Mesendoderm (in vitro differentiated cells): ENCODE results near the gene MSH3.
"Not testable (repeated sequence)": the region's sequence is repeated elsewhere in the genome, so short reads cannot be mapped to it uniquely, and the experiment has no call there.

Experiments used
- DNase-seq: peaks from one replicate; pipeline ENCODE4 v3.0.0; 2013
- H2AK5ac ChIP-seq: 2 replicates; pipeline ENCODE4 v1.6.1; 2013; ENCODE audit warnings: low read length, inconsistent platforms
- H2BK120ac ChIP-seq: 2 replicates; pipeline ENCODE4 v1.6.1; 2013; ENCODE audit warnings: low read depth, mild to moderate bottlenecking, low read length, moderate library complexity, mixed read lengths
- H2BK15ac ChIP-seq: replicated peaks from 2 replicates; pipeline ENCODE4 v1.6.1; 2013; ENCODE audit warnings: low read depth, mild to moderate bottlenecking, moderate library complexity
- H2BK5ac ChIP-seq: 2 replicates; pipeline ENCODE4 v1.6.1; 2013; ENCODE audit warnings: low read length, inconsistent platforms
- H3K18ac ChIP-seq: 2 replicates; pipeline ENCODE4 v1.6.1; 2013; ENCODE audit warnings: mild to moderate bottlenecking, low read length, mixed read lengths
- H3K23ac ChIP-seq: one replicate; pipeline ENCODE4 v1.6.1; 2013; ENCODE audit warnings: low read length
- H3K27ac ChIP-seq: 2 replicates; pipeline ENCODE4 v1.5.1; 2013; ENCODE audit warnings: low read depth, mild to moderate bottlenecking, inconsistent platforms, low read length, moderate library complexity
- H3K27me3 ChIP-seq: 2 replicates; pipeline ENCODE4 v1.6.1; 2013; ENCODE audit warnings: low read length, control low read depth, mild to moderate bottlenecking, inconsistent platforms; ENCODE audit not compliant: insufficient read depth, poor library complexity
- H3K36me3 ChIP-seq: 2 replicates; pipeline ENCODE4 v1.6.1; 2013; ENCODE audit warnings: low read length, inconsistent platforms; ENCODE audit not compliant: control insufficient read depth, insufficient read depth
- H3K4ac ChIP-seq: one replicate; pipeline ENCODE4 v1.6.1; 2013; ENCODE audit warnings: low read depth, mild to moderate bottlenecking, low read length, moderate library complexity
- H3K4me1 ChIP-seq: 2 replicates; pipeline ENCODE4 v1.6.1; 2013; ENCODE audit warnings: low read depth, low read length, inconsistent platforms; ENCODE audit not compliant: control insufficient read depth
- H3K4me2 ChIP-seq: 2 replicates; pipeline ENCODE4 v1.6.1; 2013; ENCODE audit warnings: low read length
- H3K4me3 ChIP-seq: 2 replicates; pipeline ENCODE4 v1.5.1; 2013; ENCODE audit warnings: mild to moderate bottlenecking, low read length
- H3K56ac ChIP-seq: one replicate; pipeline ENCODE4 v1.6.1; 2013; ENCODE audit warnings: low read length
- H3K79me1 ChIP-seq: 2 replicates; pipeline ENCODE4 v1.6.1; 2013; ENCODE audit warnings: low read length, inconsistent platforms
- H3K79me2 ChIP-seq: 2 replicates; pipeline ENCODE4 v1.6.1; 2013; ENCODE audit warnings: mild to moderate bottlenecking, low read length; ENCODE audit not compliant: control insufficient read depth, insufficient read depth
- H3K9ac ChIP-seq: 2 replicates; pipeline ENCODE4 v1.6.1; 2013; ENCODE audit warnings: low read length, inconsistent platforms
- H4K5ac ChIP-seq: one replicate; pipeline ENCODE4 v1.6.1; 2013; ENCODE audit warnings: low read length
- H4K8ac ChIP-seq: one replicate; pipeline ENCODE4 v1.6.1; 2013; ENCODE audit warnings: low read depth, mild to moderate bottlenecking, control low read depth, low read length, moderate library complexity
- WGBS: extraction: QIAGEN DNeasy Blood & Tissue Kit; methylation state at CpG from one replicate; pipeline ENCODE4 v1.1.7; 2013; ENCODE audit warnings: low lambda C conversion rate, missing lambda C conversion rate; ENCODE audit not compliant: insufficient coverage; ENCODE audit errors: extremely low coverage; 5-methylcytosine and 5-hydroxymethylcytosine counted together

MSH3 gene

GRCh38 chr5:80884086-80884813, 229.8 kb downstream of the MSH3 start:
- Histone ChIP-seq H3K18ac (no peak overlapping the region), H3K79me2 (no peaks in the 10 kb centered on the region), H3K36me3 (no peaks in the 10 kb centered on the region), H2BK120ac (no peak overlapping the region), H4K5ac (no peak overlapping the region), H3K23ac (no peak overlapping the region), H2AK5ac (no peak overlapping the region), H4K8ac (no peak overlapping the region), H3K4me2 (no peak overlapping the region), H3K79me1 (no peaks in the 10 kb centered on the region), H3K9ac (no peak overlapping the region), H3K27me3 (no peaks in the 10 kb centered on the region), H3K4ac (no peak overlapping the region), H2BK5ac (no peak overlapping the region), H3K56ac (no peak overlapping the region), H3K4me3 (no peak overlapping the region), H2BK15ac (no peak overlapping the region), H3K27ac (no peak overlapping the region), H3K4me1 (no peaks in the 10 kb centered on the region)
- WGBS = no CpG with 5 or more reads among the region's 3 CpGs
- DNase-seq = no peak

GRCh38 chr5:80884929-80885328, 230.5 kb downstream of the MSH3 start:
- no peak for DNase-seq
- no peak overlapping the region for H3K18ac ChIP-seq
- H3K4me2 ChIP-seq = no peak overlapping the region
- H4K5ac ChIP-seq = no peak overlapping the region
- H3K23ac ChIP-seq = no peak overlapping the region
- no CpG with 5 or more reads among the region's 1 CpG for WGBS
- no peaks in the 10 kb centered on the region for H3K36me3 ChIP-seq
- H2AK5ac ChIP-seq = no peak overlapping the region
- H4K8ac ChIP-seq = no peak overlapping the region
- H3K56ac ChIP-seq = no peak overlapping the region
- H3K9ac ChIP-seq = no peak overlapping the region
- no peaks in the 10 kb centered on the region for H3K4me1 ChIP-seq
- no peak overlapping the region for H3K4me3 ChIP-seq
- H2BK5ac ChIP-seq = no peak overlapping the region
- no peak overlapping the region for H3K4ac ChIP-seq
- no peak overlapping the region for H2BK15ac ChIP-seq
- H3K27ac ChIP-seq = no peak overlapping the region
- no peak overlapping the region for H2BK120ac ChIP-seq
- no peaks in the 10 kb centered on the region for H3K27me3 ChIP-seq
- no peaks in the 10 kb centered on the region for H3K79me1 ChIP-seq
- H3K79me2 ChIP-seq = no peaks in the 10 kb centered on the region

- Histone ChIP-seq H2BK120ac (no peak overlapping the region), H3K27ac (no peak overlapping the region), H3K4me1 (no peaks in the 10 kb centered on the region), H3K79me2 (no peaks in the 10 kb centered on the region), H4K8ac (no peak overlapping the region), H4K5ac (no peak overlapping the region), H3K79me1 (no peaks in the 10 kb centered on the region), H3K56ac (no peak overlapping the region), H3K23ac (no peak overlapping the region), H3K18ac (no peak overlapping the region), H3K9ac (no peak overlapping the region), H3K36me3 (no peaks in the 10 kb centered on the region), H3K4ac (no peak overlapping the region), H2BK15ac (no peak overlapping the region), H2AK5ac (no peak overlapping the region), H3K4me3 (no peak overlapping the region), H3K4me2 (no peak overlapping the region), H3K27me3 (no peaks in the 10 kb centered on the region), H2BK5ac (no peak overlapping the region)
- DNase-seq = peak; percentile 40
Measured at GRCh38 chr5:80885396-80886000, 231.0 kb downstream of the MSH3 start.

- no peak overlapping the region for H3K56ac ChIP-seq
- peak; percentile 64 for DNase-seq
- H3K27ac ChIP-seq = no peak overlapping the region
- no CpG with 5 or more reads among the region's 3 CpGs for WGBS
- H3K79me1 ChIP-seq = no peaks in the 10 kb centered on the region
- no peak overlapping the region for H2BK5ac ChIP-seq
- H3K23ac ChIP-seq = no peak overlapping the region
- H2BK15ac ChIP-seq = no peak overlapping the region
- no peaks in the 10 kb centered on the region for H3K27me3 ChIP-seq
- H3K79me2 ChIP-seq = no peaks in the 10 kb centered on the region
- H3K4ac ChIP-seq = no peak overlapping the region
- no peak overlapping the region for H3K18ac ChIP-seq
- H3K36me3 ChIP-seq = no peaks in the 10 kb centered on the region
- H3K4me2 ChIP-seq = no peak overlapping the region
- no peak overlapping the region for H4K8ac ChIP-seq
- no peak overlapping the region for H4K5ac ChIP-seq
- no peak overlapping the region for H3K4me3 ChIP-seq
- no peak overlapping the region for H2BK120ac ChIP-seq
- no peak overlapping the region for H3K9ac ChIP-seq
- peaks cover 6% of the 10 kb centered on the region for H3K4me1 ChIP-seq
- no peak overlapping the region for H2AK5ac ChIP-seq
Measured at GRCh38 chr5:80894083-80894482, 239.6 kb downstream of the MSH3 start.

GRCh38 chr5:80895523-80895922, 241.1 kb downstream of the MSH3 start:
- Histone ChIP-seq H3K27me3 (no peaks in the 10 kb centered on the region), H3K56ac (no peak overlapping the region), H3K4me3 (no peak overlapping the region), H3K23ac (no peak overlapping the region), H3K4me2 (no peak overlapping the region), H2BK120ac (no peak overlapping the region), H3K36me3 (no peaks in the 10 kb centered on the region), H3K4ac (no peak overlapping the region), H3K18ac (no peak overlapping the region), H3K79me1 (no peaks in the 10 kb centered on the region), H2BK15ac (no peak overlapping the region), H3K27ac (no peak overlapping the region), H4K5ac (no peak overlapping the region), H2BK5ac (no peak overlapping the region), H4K8ac (no peak overlapping the region), H3K4me1 (peaks cover 6% of the 10 kb centered on the region), H2AK5ac (no peak overlapping the region), H3K79me2 (no peaks in the 10 kb centered on the region), H3K9ac (no peak overlapping the region)
- no CpG with 5 or more reads among the region's 2 CpGs for WGBS
- no peak for DNase-seq

- H3K18ac ChIP-seq, H3K9ac ChIP-seq, H2BK120ac ChIP-seq, H3K4ac ChIP-seq, H2AK5ac ChIP-seq, H4K8ac ChIP-seq, H3K27me3 ChIP-seq, H3K23ac ChIP-seq, DNase-seq, H3K56ac ChIP-seq, H3K4me3 ChIP-seq, H3K36me3 ChIP-seq, H3K4me1 ChIP-seq, H2BK5ac ChIP-seq, H3K79me1 ChIP-seq, H2BK15ac ChIP-seq, H3K4me2 ChIP-seq, H3K79me2 ChIP-seq, H3K27ac ChIP-seq, H4K5ac ChIP-seq: not testable (repeated sequence)
- no CpG with 5 or more reads among the region's 3 CpGs for WGBS
Measured at GRCh38 chr5:80902624-80903023, 248.2 kb downstream of the MSH3 start.
